ENCODE measurements around the gene DCTN2. TPM values are rescaled to one million over a fixed set of nuclear protein-coding genes. Genes with fewer than 3 reads are reported as not detected.
"Not testable (repeated sequence)": the region's sequence is repeated elsewhere in the genome, so short reads cannot be mapped to it uniquely, and the experiment has no call there.

DCTN2 gene
- total RNA-seq, 1 donor from 2014 or later = 64.0 TPM

- DNase-seq (ENCODE audit: low spot score) = no peak
These were observed 18.0 kb downstream of the DCTN2 start for GRCh38 chr12:57528831-57529555.

GRCh38 chr12:57528176-57528575 is 18.8 kb downstream of the DCTN2 start:
- DNase-seq (ENCODE audit: low spot score) = no peak

GRCh38 chr12:57527184-57527583 is 19.8 kb downstream of the DCTN2 start:
- DNase-seq (ENCODE audit: low spot score) = no peak

GRCh38 chr12:57526477-57527126 is 20.4 kb downstream of the DCTN2 start:
- DNase-seq (ENCODE audit: low spot score) = no peak

- DNase-seq (ENCODE audit: low spot score) = no peak
These were observed 21.2 kb downstream of the DCTN2 start for GRCh38 chr12:57525615-57526383.

GRCh38 chr12:57524814-57525614 is 22.0 kb downstream of the DCTN2 start:
- no peak for DNase-seq (ENCODE audit: low spot score)

GRCh38 chr12:57523706-57524614 is 23.0 kb downstream of the DCTN2 start:
- no peak for DNase-seq (ENCODE audit: low spot score)

- DNase-seq (ENCODE audit: low spot score) = peak; percentile 90
These were observed 23.9 kb downstream of the DCTN2 start for GRCh38 chr12:57522887-57523705.

GRCh38 chr12:57522011-57522886 is 24.7 kb downstream of the DCTN2 start, which contains the start of gene MBD6:
TSS of gene MBD6 (plus strand) at chr12:57522824. CDS start at chr12:57524304, 1,480 bp downstream.
- peak; percentile 92 for DNase-seq (ENCODE audit: low spot score)

- peak; percentile 71 for DNase-seq (ENCODE audit: low spot score)
These were observed 25.4 kb downstream of the DCTN2 start for GRCh38 chr12:57521525-57522010.

- DNase-seq (ENCODE audit: low spot score) = peak; percentile 99
These were observed 26.8 kb downstream of the DCTN2 start, which contains the start of gene DDIT3 for GRCh38 chr12:57520053-57520818. TSS of gene DDIT3 (minus strand) at chr12:57520514. CDS start at chr12:57517406, 3,108 bp downstream.

- DNase-seq (ENCODE audit: low spot score) = no peak
These were observed 27.3 kb downstream of the DCTN2 start for GRCh38 chr12:57519796-57520052.

- DNase-seq (ENCODE audit: low spot score) = peak; percentile 35
These were observed 27.8 kb downstream of the DCTN2 start for GRCh38 chr12:57518920-57519795.

- peak; percentile 66 for DNase-seq (ENCODE audit: low spot score)
These were observed 28.6 kb downstream of the DCTN2 start for GRCh38 chr12:57518176-57518919.

GRCh38 chr12:57517718-57518117 is 29.3 kb downstream of the DCTN2 start:
- DNase-seq (ENCODE audit: low spot score) = not testable (repeated sequence)

GRCh38 chr12:57517187-57517586 is 29.8 kb downstream of the DCTN2 start:
- DNase-seq (ENCODE audit: low spot score) = no peak
